ENCODE results near the gene FAF2. TPM values are rescaled to one million over a fixed set of nuclear protein-coding genes. Genes with fewer than 3 reads are reported as not detected.

FAF2 gene
- total RNA-seq, 1 donor from 2014 or later: 45.5 TPM

DNA sequence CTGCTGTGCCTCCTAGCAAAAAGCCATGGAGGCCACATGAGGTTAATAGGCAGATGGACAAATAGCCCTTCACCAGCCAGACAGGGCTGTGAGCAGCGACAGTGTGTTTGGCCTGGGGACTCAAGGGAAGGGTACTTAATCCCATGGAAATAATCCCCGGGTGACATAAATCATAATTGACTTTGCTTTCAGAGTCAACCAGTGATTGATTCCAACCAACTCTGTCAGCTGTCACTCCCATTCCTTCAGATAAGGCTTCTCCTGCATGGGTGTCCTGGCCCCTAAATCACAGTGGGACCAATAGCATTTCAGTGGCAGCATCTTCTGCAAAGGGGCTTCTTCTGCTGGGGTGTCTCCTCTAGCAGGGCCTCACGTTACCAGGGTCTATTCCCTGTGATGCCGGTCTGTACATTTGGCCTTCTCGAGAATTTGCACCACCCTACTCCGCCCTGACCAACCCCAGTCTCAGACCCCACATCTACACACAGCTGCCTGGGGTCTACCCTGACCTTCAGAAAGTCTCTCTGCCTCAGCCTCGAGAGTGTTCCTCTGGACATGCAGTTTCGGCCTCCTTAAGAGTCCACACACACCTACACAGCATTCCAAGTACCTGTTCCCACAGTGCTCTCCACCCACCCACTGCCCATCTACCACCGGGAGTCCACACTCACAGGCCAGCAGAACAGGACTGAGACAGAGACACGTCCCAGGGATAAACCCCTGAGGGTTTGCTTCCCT lies 35.5 kb upstream of the FAF2 start:
- no peaks in the 10 kb centered on the region for H3K36me3 ChIP-seq (ENCODE audit: control insufficient read depth, insufficient read depth, low read length)
- no peaks in the 10 kb centered on the region for H3K27me3 ChIP-seq (ENCODE audit: control insufficient read depth, insufficient read depth, low read length)
- no peak overlapping the region for H3K4me3 ChIP-seq (ENCODE audit: low read depth, low read length)
- DNase-seq (ENCODE audit: low read depth): no peak
- TF ChIP-seq, protein P1, sequence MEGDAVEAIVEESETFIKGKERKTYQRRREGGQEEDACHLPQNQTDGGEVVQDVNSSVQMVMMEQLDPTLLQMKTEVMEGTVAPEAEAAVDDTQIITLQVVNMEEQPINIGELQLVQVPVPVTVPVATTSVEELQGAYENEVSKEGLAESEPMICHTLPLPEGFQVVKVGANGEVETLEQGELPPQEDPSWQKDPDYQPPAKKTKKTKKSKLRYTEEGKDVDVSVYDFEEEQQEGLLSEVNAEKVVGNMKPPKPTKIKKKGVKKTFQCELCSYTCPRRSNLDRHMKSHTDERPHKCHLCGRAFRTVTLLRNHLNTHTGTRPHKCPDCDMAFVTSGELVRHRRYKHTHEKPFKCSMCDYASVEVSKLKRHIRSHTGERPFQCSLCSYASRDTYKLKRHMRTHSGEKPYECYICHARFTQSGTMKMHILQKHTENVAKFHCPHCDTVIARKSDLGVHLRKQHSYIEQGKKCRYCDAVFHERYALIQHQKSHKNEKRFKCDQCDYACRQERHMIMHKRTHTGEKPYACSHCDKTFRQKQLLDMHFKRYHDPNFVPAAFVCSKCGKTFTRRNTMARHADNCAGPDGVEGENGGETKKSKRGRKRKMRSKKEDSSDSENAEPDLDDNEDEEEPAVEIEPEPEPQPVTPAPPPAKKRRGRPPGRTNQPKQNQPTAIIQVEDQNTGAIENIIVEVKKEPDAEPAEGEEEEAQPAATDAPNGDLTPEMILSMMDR (IDR thresholded peaks at IDR 0.05; ENCODE audit: insufficient read depth, low read length, poor library complexity, severe bottlenecking): no peak

DNA sequence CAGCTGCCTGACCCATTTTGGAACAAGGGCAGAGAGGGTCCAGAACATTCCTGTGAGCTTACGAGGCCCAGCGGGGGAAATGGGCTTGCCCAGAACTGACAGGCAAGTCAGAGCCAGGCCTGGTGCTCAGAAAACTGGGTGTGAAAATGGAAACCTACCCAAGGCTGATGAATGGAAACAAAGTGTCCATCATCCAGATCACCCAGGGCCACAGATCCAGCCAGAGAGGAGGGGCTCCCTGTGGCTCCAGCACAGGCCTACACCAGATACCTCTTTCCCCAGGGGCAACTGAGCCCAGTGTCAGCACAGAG lies 35.0 kb upstream of the FAF2 start:
- H3K36me3 ChIP-seq (ENCODE audit: control insufficient read depth, insufficient read depth, low read length): no peaks in the 10 kb centered on the region
- no peak for DNase-seq (ENCODE audit: low read depth)
- TF ChIP-seq, protein P1 (IDR thresholded peaks at IDR 0.05; ENCODE audit: insufficient read depth, low read length, poor library complexity, severe bottlenecking): no peak
- no peaks in the 10 kb centered on the region for H3K27me3 ChIP-seq (ENCODE audit: control insufficient read depth, insufficient read depth, low read length)
- H3K4me3 ChIP-seq (ENCODE audit: low read depth, low read length): no peak overlapping the region

DNA sequence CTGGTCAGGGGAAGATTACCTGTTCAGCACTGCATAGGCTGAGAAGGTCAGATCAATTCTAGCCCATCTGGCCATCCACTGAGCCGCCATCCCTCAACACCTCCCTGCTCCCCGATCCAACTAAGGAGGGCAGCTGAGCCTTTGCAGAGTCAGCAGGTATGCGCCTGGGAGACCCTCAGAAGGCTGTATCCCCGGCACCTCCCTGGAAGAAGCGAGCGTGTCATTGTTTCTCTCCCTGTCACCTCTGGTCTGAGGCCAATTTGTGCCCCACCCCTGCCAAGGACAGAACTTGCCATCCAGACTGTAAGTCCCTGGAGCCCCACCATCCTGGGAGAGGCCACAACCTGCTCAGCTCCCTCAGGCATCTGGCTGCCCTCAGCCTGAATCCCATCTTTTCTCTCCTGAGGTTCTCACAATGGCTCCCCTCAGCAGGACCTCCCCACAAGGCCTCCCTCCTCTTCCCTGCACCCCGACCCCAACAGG lies 34.4 kb upstream of the FAF2 start:
- no peaks in the 10 kb centered on the region for H3K36me3 ChIP-seq (ENCODE audit: control insufficient read depth, insufficient read depth, low read length)
- DNase-seq (ENCODE audit: low read depth): no peak
- no peaks in the 10 kb centered on the region for H3K27me3 ChIP-seq (ENCODE audit: control insufficient read depth, insufficient read depth, low read length)
- no peak overlapping the region for H3K4me3 ChIP-seq (ENCODE audit: low read depth, low read length)
- TF ChIP-seq, protein P1 (IDR thresholded peaks at IDR 0.05; ENCODE audit: insufficient read depth, low read length, poor library complexity, severe bottlenecking): no peak

DNA sequence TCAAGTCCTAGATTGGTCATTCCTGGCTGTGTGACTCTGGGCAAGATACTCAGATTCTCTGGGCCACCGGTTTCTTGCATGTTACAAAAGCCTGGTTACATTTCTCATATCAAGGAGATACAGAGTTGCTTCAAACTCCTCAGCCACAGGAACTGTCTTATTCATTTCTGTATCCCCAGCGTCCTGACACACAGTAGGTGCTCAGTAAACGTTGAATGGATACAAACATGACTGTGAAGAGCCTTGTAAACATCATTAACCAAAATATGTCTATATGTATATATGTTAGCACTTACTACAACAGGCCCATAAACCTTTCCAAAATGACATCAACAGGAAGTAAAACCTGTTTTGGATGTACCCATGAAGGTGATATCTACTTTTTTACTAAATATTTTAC lies 33.5 kb upstream of the FAF2 start:
- TF ChIP-seq, protein P1 (IDR thresholded peaks at IDR 0.05; ENCODE audit: insufficient read depth, low read length, poor library complexity, severe bottlenecking): no peak

DNA sequence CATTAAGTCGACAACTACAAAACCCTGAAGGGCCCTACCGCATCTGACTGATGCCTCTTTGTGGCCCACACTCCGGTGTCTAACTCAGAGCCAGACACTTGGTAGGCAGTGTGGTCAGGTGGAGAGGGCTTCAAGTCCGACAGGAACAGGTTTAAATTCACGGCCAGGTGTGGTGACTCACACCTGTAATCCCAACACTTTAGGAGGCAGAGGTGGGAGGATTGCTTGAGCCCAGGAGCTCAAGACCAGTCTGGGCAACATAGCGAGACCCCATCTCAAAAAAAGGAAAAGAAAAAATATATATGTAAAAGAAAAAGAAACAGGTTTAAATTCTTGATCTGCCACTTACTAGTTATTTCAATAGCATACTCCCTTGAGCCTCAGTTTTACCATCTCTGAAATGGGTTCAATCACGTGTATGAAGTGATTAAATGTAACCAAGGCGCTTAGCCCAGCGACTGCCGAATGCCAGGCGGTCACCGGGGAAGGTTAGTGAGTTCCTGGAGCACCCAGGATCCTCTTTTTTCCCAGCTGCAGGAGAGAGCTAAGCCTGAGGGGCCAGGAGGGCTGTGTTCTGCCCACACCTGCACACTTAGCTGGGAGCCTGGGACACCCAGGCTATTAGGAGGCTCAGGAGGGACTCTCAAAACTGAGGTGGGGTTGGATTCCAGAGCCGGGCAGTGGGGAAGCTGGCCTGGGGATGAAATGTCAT lies 32.8 kb upstream of the FAF2 start:
- Histone ChIP-seq H3K27me3 (ENCODE audit: control insufficient read depth, insufficient read depth, low read length) (no peaks in the 10 kb centered on the region), H3K36me3 (ENCODE audit: control insufficient read depth, insufficient read depth, low read length) (no peaks in the 10 kb centered on the region), H3K4me3 (ENCODE audit: low read depth, low read length) (peak overlapping the region; percentile 70)
- DNase-seq (ENCODE audit: low read depth): no peak
- TF ChIP-seq, protein P1 (IDR thresholded peaks at IDR 0.05; ENCODE audit: insufficient read depth, low read length, poor library complexity, severe bottlenecking): no peak

More for the DNA sequence above, 33.5 kb upstream of the FAF2 start:
- DNase-seq (ENCODE audit: low read depth): no peak
- no peaks in the 10 kb centered on the region for H3K27me3 ChIP-seq (ENCODE audit: control insufficient read depth, insufficient read depth, low read length)
- no peak overlapping the region for H3K4me3 ChIP-seq (ENCODE audit: low read depth, low read length)
- H3K36me3 ChIP-seq (ENCODE audit: control insufficient read depth, insufficient read depth, low read length): no peaks in the 10 kb centered on the region

Measured in kidney epithelial cell (primary cell).